IMR-90 (cell line): ENCODE results near the gene RFT1. TPM values are rescaled to one million over a fixed set of nuclear protein-coding genes. Genes with fewer than 3 reads are reported as not detected.

ENCODE experiments used
- ATAC-seq: fragments of 200-7000 bp; cut with Tn5 transposase; 2 replicates; pipeline ENCODE4 v1.9.1; 2020; ENCODE audit warnings: low read depth, mild to moderate bottlenecking, moderate library complexity
- BruUV-seq: library from RNA; stranded (reverse); fragments of 400-500 nt; replicated peaks from 2 replicates; lab custom pipeline; 2021; lab: Mats Ljungman, UMichigan
- CTCF ChIA-PET: fragments of 300-600 bp; formaldehyde crosslinking; extraction: SDS; loops from one replicate; lab custom pipeline; 2021; ENCODE audit warnings: antibody characterized with exemption; lab: Yijun Ruan, JAX
- POLR2A ChIA-PET: fragments of 300-600 bp; sonication (Branson Sonifier 250); formaldehyde crosslinking; loops from one replicate; lab custom pipeline; 2022; ENCODE audit warnings: antibody characterized with exemption; ENCODE audit not compliant: unreplicated experiment; lab: Charles Lee
- DNase-seq: peaks from one replicate; pipeline ENCODE4 v3.0.0; 2013
- H2AFZ ChIP-seq: replicated peaks from 2 replicates; pipeline ENCODE3; 2013; ENCODE audit warnings: low read length, mild to moderate bottlenecking; ENCODE audit not compliant: poor library complexity
- H2AK5ac ChIP-seq: 2 replicates; pipeline ENCODE4 v1.6.1; 2013; ENCODE audit warnings: low read depth, low read length, inconsistent platforms
- H2AK9ac ChIP-seq: replicated peaks from 2 replicates; pipeline ENCODE3; 2013; ENCODE audit warnings: mild to moderate bottlenecking, low read depth, low read length, moderate library complexity; ENCODE audit not compliant: poor library complexity
- H2BK120ac ChIP-seq: 2 replicates; pipeline ENCODE4 v1.6.1; 2013; ENCODE audit warnings: low read depth, low read length, inconsistent platforms
- H2BK15ac ChIP-seq: 3 replicates; pipeline ENCODE4 v1.6.1; 2013; ENCODE audit warnings: low read depth, low read length, inconsistent platforms
- H2BK20ac ChIP-seq: 2 replicates; pipeline ENCODE4 v1.6.1; 2013; ENCODE audit warnings: low read depth, mild to moderate bottlenecking, inconsistent platforms, low read length, moderate library complexity
- H2BK5ac ChIP-seq: 2 replicates; pipeline ENCODE4 v1.6.1; 2013; ENCODE audit warnings: mild to moderate bottlenecking, low read depth, low read length, inconsistent platforms; ENCODE audit not compliant: poor library complexity, severe bottlenecking
- H3K14ac ChIP-seq: replicated peaks from 2 replicates; pipeline ENCODE4 v1.6.1; 2013; ENCODE audit warnings: low read depth, low read length, inconsistent platforms
- H3K18ac ChIP-seq: 2 replicates; pipeline ENCODE4 v1.6.1; 2013; ENCODE audit warnings: low read depth, low read length, control low read depth
- H3K23ac ChIP-seq: 2 replicates; pipeline ENCODE4 v1.6.1; 2013; ENCODE audit warnings: low read depth, low read length, inconsistent platforms
- H3K27ac ChIP-seq: 2 replicates; pipeline ENCODE4 v1.5.1; 2013; ENCODE audit warnings: mild to moderate bottlenecking, control low read depth, low read length; ENCODE audit not compliant: insufficient read depth
- H3K27me3 ChIP-seq: 2 replicates; pipeline ENCODE4 v1.6.1; 2013; ENCODE audit warnings: low read length; ENCODE audit not compliant: control insufficient read depth, insufficient read depth
- H3K36me3 ChIP-seq: 2 replicates; pipeline ENCODE4 v1.6.1; 2013; ENCODE audit warnings: low read length, mixed read lengths; ENCODE audit not compliant: control insufficient read depth, insufficient read depth
- H3K4ac ChIP-seq: 2 replicates; pipeline ENCODE4 v1.6.1; 2013; ENCODE audit warnings: low read depth, low read length, inconsistent platforms
- H3K4me1 ChIP-seq: 2 replicates; pipeline ENCODE4 v1.6.1; 2013; ENCODE audit warnings: low read length, mixed read lengths; ENCODE audit not compliant: control insufficient read depth, insufficient read depth
- H3K4me2 ChIP-seq: 2 replicates; pipeline ENCODE4 v1.6.1; 2013; ENCODE audit warnings: low read depth, mild to moderate bottlenecking, control low read depth, low read length, moderate library complexity
- H3K4me3 ChIP-seq: 2 replicates; pipeline ENCODE4 v1.5.1; 2013; ENCODE audit warnings: low read depth, mild to moderate bottlenecking, control low read depth, low read length, moderate library complexity; ENCODE audit not compliant: insufficient read depth
- H3K56ac ChIP-seq: 2 replicates; pipeline ENCODE4 v1.6.1; 2013; ENCODE audit warnings: low read length, inconsistent platforms; ENCODE audit not compliant: insufficient read depth; ENCODE audit errors: extremely low read depth
- H3K79me1 ChIP-seq, 2 experiments: 2 replicates each; pipeline ENCODE4 v1.6.1; 2013; ENCODE audit warnings: low read length in 2 of 2, inconsistent platforms in 1 of 2, low read depth in 1 of 2
- H3K9ac ChIP-seq: 2 replicates; pipeline ENCODE4 v1.6.1; 2013; ENCODE audit warnings: low read depth, low read length, control low read depth
- H3K9me1 ChIP-seq: 2 replicates; pipeline ENCODE4 v1.6.1; 2013; ENCODE audit warnings: low read length, inconsistent platforms; ENCODE audit not compliant: insufficient read depth
- H3K9me3 ChIP-seq: 2 replicates; pipeline ENCODE4 v1.6.1; 2013; ENCODE audit warnings: low read length; ENCODE audit not compliant: control insufficient read depth, insufficient read depth
- H4K20me1 ChIP-seq: 2 replicates; pipeline ENCODE4 v1.6.1; 2013; ENCODE audit warnings: low read length, inconsistent platforms; ENCODE audit not compliant: insufficient read depth
- H4K5ac ChIP-seq: 2 replicates; pipeline ENCODE4 v1.6.1; 2013; ENCODE audit warnings: mild to moderate bottlenecking, low read depth, low read length, control low read depth
- H4K8ac ChIP-seq, 2 experiments: 2 replicates each; pipeline ENCODE4 v1.6.1; 2013; ENCODE audit warnings: low read depth in 2 of 2, low read length in 2 of 2, control low read depth in 1 of 2, inconsistent platforms in 1 of 2
- H4K91ac ChIP-seq: 2 replicates; pipeline ENCODE4 v1.6.1; 2013; ENCODE audit warnings: low read depth, low read length, inconsistent platforms; ENCODE audit not compliant: insufficient read depth
- BHLHE40 ChIP-seq: fragments of 150-350 bp; IDR thresholded peaks from 2 replicates; pipeline ENCODE4 v1.6.1; 2016; ENCODE audit warnings: mild to moderate bottlenecking, low read depth, low read length
- CEBPB ChIP-seq: IDR thresholded peaks from 2 replicates; pipeline ENCODE4 v1.6.1; 2012; ENCODE audit warnings: low read depth, low read length, improper control_type of control experiment
- CHD1 ChIP-seq: IDR thresholded peaks from 2 replicates; pipeline ENCODE4 v1.6.1; 2012; ENCODE audit warnings: low read depth, low read length, improper control_type of control experiment
- FOS ChIP-seq: fragments of 150-350 bp; IDR thresholded peaks from 2 replicates; pipeline ENCODE4 v1.6.1; 2016; ENCODE audit warnings: low read depth, low read length
- MAFK ChIP-seq: IDR thresholded peaks from 2 replicates; pipeline ENCODE4 v1.6.1; 2012; ENCODE audit warnings: low read depth, low read length, improper control_type of control experiment
- RAD21 ChIP-seq: IDR thresholded peaks from 2 replicates; pipeline ENCODE4 v1.6.1; 2012; ENCODE audit warnings: low read length, improper control_type of control experiment
- RCOR1 ChIP-seq: IDR thresholded peaks from 2 replicates; pipeline ENCODE4 v1.6.1; 2012; ENCODE audit warnings: mild to moderate bottlenecking, low read length, improper control_type of control experiment; ENCODE audit not compliant: insufficient replicate concordance
- RFX5 ChIP-seq: IDR thresholded peaks from 2 replicates; pipeline ENCODE4 v1.8.0; 2012; ENCODE audit warnings: low read depth, mild to moderate bottlenecking, low read length, moderate library complexity
- WGBS, 2 experiments: methylation state at CpG; one replicate each; pipeline versions ENCODE4 v1.1.5 to v1.1.7; 2013; ENCODE audit warnings: missing lambda C conversion rate in 2 of 2; ENCODE audit not compliant: insufficient read length in 1 of 2; ENCODE audit errors: extremely low coverage in 2 of 2; 5-methylcytosine and 5-hydroxymethylcytosine counted together
- dilution Hi-C: fragments of 300-500 bp; cut with HindIII; formaldehyde crosslinking; loops from one replicate; pipeline ENCODE4 v1.14.3; 2018; ENCODE audit warnings: low sequenced_read_pairs; ENCODE audit not compliant: unreplicated experiment
- in situ Hi-C: fragments of 300-500 bp; cut with MboI; formaldehyde crosslinking; loops from 3 replicates; pipeline ENCODE4 v1.14.3; 2019; ENCODE audit warnings: low sequenced_read_pairs, inconsistent platforms, mixed read lengths
- intact Hi-C: fragments of 100-400 bp; cut with micrococcal nuclease; formaldehyde crosslinking; loops from 2 replicates; pipeline ENCODE4 v1.10.0; 2022
- polyA plus RNA-seq, 3 experiments: library from polyadenylated mRNA; depleted of rRNA; stranded (reverse); fragments of >200 nt; gene quantifications; 2 replicates each; pipeline ENCODE4 v1.2.3, GENCODE V29; 2012; ENCODE audit warnings: low replicate concordance in 1 of 3
- total RNA-seq: library from RNA; depleted of rRNA; stranded (reverse); fragments of >200 nt; gene quantifications from 2 replicates; pipeline ENCODE4 v1.2.3, GENCODE V29; 2012
- TF ChIP-seq, protein P1 (sequence below): fragments of 150-350 bp; IDR thresholded peaks from 2 replicates; pipeline ENCODE4 v1.6.1; 2016; ENCODE audit warnings: low read depth, mild to moderate bottlenecking, low read length, moderate library complexity, borderline replicate concordance
- TF ChIP-seq, protein P2 (sequence below): fragments of 150-350 bp; IDR thresholded peaks from 2 replicates; pipeline ENCODE4 v1.6.1; 2017; ENCODE audit warnings: mild to moderate bottlenecking, antibody characterized with exemption, low read length, low read depth

RFT1 gene
- total and polyA plus RNA-seq, 2 of the 4 experiments (the other 2 are of a cell fraction) = 14.5 to 23.5 TPM

DNA sequence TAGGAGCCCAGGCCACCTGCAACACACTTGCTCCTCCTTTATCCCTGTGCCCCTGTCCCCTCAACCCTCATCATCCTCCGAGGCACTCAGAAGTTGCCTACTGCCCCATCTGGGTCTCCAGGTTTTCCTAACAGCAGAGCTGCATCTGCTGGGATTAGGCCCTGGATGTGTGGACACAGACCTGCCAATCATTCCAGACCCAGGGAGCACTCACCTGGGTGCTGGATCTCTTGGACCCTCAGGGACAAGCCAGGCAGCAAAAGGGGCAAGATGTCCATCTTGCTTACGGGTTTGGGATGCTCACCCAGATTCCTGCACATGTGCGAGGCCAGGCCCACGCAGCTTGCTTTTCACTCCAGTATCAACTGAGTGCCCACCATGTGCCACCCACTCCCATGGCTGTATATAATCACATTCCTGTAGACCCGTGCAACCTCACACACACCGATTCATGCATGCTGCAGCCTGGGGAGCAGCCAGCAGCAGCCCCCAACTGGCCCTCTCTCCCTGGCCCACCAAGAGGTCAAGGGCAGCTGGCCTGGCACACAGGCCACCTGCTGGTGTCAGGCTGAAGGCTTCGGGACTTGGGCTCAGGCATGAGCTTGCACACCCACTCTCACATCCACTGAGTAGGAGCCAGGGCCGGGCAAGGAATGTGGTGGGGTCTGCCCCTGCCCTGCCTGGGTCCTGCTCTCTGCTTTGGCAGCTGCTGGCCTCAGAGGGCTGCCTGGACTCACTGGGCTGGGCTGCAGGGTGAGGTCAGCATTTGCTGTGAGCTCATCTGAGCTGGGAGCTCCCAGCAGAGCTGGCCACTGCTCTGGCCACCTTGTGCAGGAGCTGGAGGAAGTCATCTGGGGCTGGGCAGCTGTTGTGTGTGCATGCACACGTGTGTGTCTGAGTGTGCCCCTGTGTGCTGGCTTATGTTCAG is 45.6 kb upstream of the RFT1 start (continued):
- TF ChIP-seq BHLHE40 (no peak), RAD21 (no peak)

DNA sequence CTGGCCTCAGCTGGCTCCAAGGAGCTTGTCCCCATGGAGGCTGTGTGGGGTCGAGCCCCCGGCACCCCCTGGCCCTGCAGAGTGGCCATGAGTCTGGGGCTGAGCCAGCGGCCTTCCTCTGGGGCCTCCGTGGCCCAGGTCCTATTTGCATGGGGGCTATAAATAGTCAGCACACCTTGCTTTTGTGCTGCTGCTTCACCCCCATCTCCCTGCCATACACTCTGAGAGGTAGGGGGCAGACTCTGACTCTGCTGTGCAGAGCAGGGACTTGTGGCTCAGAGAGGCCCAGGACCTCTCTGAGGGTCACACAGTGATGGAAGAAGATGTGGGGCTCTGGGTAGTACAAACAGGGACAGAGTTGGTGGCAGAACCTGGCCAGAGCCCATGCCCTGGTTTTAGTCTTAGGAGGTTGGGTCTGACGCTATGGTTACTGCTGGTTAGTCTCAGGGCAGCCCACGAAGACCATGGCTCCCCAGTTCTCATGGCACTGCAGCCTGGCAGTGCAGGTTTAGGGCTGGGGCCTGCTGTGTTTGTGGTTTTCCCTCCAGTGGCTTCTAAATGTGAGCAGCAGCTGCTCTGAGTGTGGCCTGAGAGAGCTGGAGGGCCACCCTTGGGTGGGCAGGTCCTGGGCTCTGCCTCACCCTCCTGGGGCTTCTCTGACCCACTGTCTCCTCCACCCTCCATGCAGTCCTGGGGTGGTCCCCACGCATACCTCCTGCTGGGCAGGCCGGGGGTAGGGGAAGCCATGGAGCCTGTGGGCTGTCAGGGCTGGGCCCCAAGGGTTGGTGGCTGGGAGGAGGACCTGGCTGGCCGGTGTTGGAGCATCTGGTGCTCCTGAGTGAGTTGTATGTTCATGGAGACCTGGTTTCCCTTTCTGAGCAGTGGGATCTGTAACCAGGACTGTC is 44.4 kb upstream of the RFT1 start:
- Histone ChIP-seq H4K91ac (no peak overlapping the region), H3K14ac (no peak overlapping the region), H3K9me3 (no peaks in the 10 kb centered on the region), H3K79me1 (peaks cover 0 to 48% of the 10 kb centered on the region in 2 experiments), H3K27me3 (no peaks in the 10 kb centered on the region), H4K20me1 (peaks cover 10% of the 10 kb centered on the region; the same call in 1 of the 2 replicates), H3K9me1 (peaks cover 6% of the 10 kb centered on the region; the same call in 1 of the 2 replicates), H3K18ac (no peak overlapping the region), H2AK9ac (no peak overlapping the region), H3K56ac (no peak overlapping the region), H2BK5ac (no peak overlapping the region), H3K4ac (no peak overlapping the region), H3K27ac (no peak overlapping the region), H4K5ac (no peak overlapping the region), H3K36me3 (peaks cover 11% of the 10 kb centered on the region), H2BK20ac (no peak overlapping the region), H2AFZ (no peak overlapping the region), H2BK15ac (no peak overlapping the region), H3K4me1 (no peaks in the 10 kb centered on the region), H2BK120ac (no peak overlapping the region), H2AK5ac (no peak overlapping the region), H3K23ac (no peak overlapping the region), H4K8ac (no peak overlapping the region), H3K4me3 (no peak overlapping the region), H3K4me2 (no peak overlapping the region), H3K9ac (no peak overlapping the region)
- DNase-seq (no peak), ATAC-seq (no peak)
- ChIA-PET POLR2A (no interaction called here), CTCF (no interaction called here)
- intact Hi-C loops = no loop called here
- in situ Hi-C loops = no loop called here
- dilution Hi-C loops = no loop called here
- WGBS, 2 experiments = 83% methylated on average over 3 of the region's 9 CpGs; no CpG with 5 or more reads in 1 of the 2 experiments
- BruUV-seq = no TSS peak
- TF ChIP-seq RFX5 (no peak), RCOR1 (no peak), CEBPB (no peak), CHD1 (no peak), FOS (no peak), MAFK (no peak)
- TF ChIP-seq, protein P1, sequence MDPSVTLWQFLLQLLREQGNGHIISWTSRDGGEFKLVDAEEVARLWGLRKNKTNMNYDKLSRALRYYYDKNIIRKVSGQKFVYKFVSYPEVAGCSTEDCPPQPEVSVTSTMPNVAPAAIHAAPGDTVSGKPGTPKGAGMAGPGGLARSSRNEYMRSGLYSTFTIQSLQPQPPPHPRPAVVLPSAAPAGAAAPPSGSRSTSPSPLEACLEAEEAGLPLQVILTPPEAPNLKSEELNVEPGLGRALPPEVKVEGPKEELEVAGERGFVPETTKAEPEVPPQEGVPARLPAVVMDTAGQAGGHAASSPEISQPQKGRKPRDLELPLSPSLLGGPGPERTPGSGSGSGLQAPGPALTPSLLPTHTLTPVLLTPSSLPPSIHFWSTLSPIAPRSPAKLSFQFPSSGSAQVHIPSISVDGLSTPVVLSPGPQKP = no peak
- TF ChIP-seq, protein P2, sequence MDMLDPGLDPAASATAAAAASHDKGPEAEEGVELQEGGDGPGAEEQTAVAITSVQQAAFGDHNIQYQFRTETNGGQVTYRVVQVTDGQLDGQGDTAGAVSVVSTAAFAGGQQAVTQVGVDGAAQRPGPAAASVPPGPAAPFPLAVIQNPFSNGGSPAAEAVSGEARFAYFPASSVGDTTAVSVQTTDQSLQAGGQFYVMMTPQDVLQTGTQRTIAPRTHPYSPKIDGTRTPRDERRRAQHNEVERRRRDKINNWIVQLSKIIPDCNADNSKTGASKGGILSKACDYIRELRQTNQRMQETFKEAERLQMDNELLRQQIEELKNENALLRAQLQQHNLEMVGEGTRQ = no peak
